ENCODE measurements around the gene GADL1. TPM values are rescaled to one million over a fixed set of nuclear protein-coding genes. Genes with fewer than 3 reads are reported as not detected.

GADL1 gene
- total and polyA plus RNA-seq, 4 donors = 0.01 to 2.4 (median 0.05) TPM

GRCh38 chr3:30750967-30751366, 143.5 kb downstream of the GADL1 start:
- no peak overlapping the region for H3K9ac ChIP-seq (ENCODE audit: insufficient read depth in 1 of 2, low read length in 2 of 2)
- H3K36me3 ChIP-seq (ENCODE audit: control insufficient read depth in 4 of 4, insufficient read depth in 4 of 4, low read length in 4 of 4) = no peaks in the 10 kb centered on the region
- H3K27me3 ChIP-seq (ENCODE audit: control insufficient read depth in 3 of 3, insufficient read depth in 3 of 3, low read length in 2 of 3) = no peaks in the 10 kb centered on the region
- no peak overlapping the region for H3K4me3 ChIP-seq
- TF ChIP-seq CTCF (IDR thresholded peaks at IDR 0.05; ENCODE audit: control extremely low read depth, extremely low read depth) = no peak
- H3K4me1 ChIP-seq (ENCODE audit: control insufficient read depth in 5 of 5, insufficient read depth in 5 of 5, low read length in 5 of 5) = peaks cover 0 to 7% (median 0%) of the 10 kb centered on the region in 5 donors
- no peak for DNase-seq
- 93 to 95% methylated on average over 7 of the region's 7 CpGs for WGBS, 2 donors
- no peak for ATAC-seq (ENCODE audit: insufficient read depth, low FRiP score)
- H3K9me3 ChIP-seq (ENCODE audit: control insufficient read depth in 4 of 4, insufficient read depth in 3 of 4, low read length in 3 of 4) = no peaks in the 10 kb centered on the region
- no peak overlapping the region for H3K27ac ChIP-seq (ENCODE audit: low read depth in 1 of 2, low read length in 1 of 2)

- no peak for TF ChIP-seq CTCF (IDR thresholded peaks at IDR 0.05; ENCODE audit: control extremely low read depth, extremely low read depth)
- Histone ChIP-seq H3K27me3 (ENCODE audit: control insufficient read depth in 3 of 3, insufficient read depth in 3 of 3, low read length in 2 of 3) (no peaks in the 10 kb centered on the region), H3K4me1 (ENCODE audit: control insufficient read depth in 5 of 5, insufficient read depth in 5 of 5, low read length in 5 of 5) (peaks cover 0 to 7% (median 0%) of the 10 kb centered on the region in 5 donors), H3K4me3 (no peak overlapping the region), H3K9me3 (ENCODE audit: control insufficient read depth in 4 of 4, insufficient read depth in 3 of 4, low read length in 3 of 4) (no peaks in the 10 kb centered on the region), H3K27ac (ENCODE audit: low read depth in 1 of 2, low read length in 1 of 2) (no peak overlapping the region), H3K9ac (ENCODE audit: insufficient read depth in 1 of 2, low read length in 2 of 2) (no peak overlapping the region), H3K36me3 (ENCODE audit: control insufficient read depth in 4 of 4, insufficient read depth in 4 of 4, low read length in 4 of 4) (no peaks in the 10 kb centered on the region)
- ATAC-seq (ENCODE audit: insufficient read depth, low FRiP score) (no peak), DNase-seq (no peak)
Observed at GRCh38 chr3:30749230-30749629, 145.2 kb downstream of the GADL1 start.

GRCh38 chr3:30747771-30748281, 146.6 kb downstream of the GADL1 start:
- Histone ChIP-seq H3K9me3 (ENCODE audit: control insufficient read depth in 4 of 4, insufficient read depth in 3 of 4, low read length in 3 of 4) (no peaks in the 10 kb centered on the region), H3K36me3 (ENCODE audit: control insufficient read depth in 4 of 4, insufficient read depth in 4 of 4, low read length in 4 of 4) (no peaks in the 10 kb centered on the region), H3K9ac (ENCODE audit: insufficient read depth in 1 of 2, low read length in 2 of 2) (no peak overlapping the region), H3K4me1 (ENCODE audit: control insufficient read depth in 5 of 5, insufficient read depth in 5 of 5, low read length in 5 of 5) (peaks cover 0 to 7% (median 0%) of the 10 kb centered on the region in 5 donors), H3K27ac (ENCODE audit: low read depth in 1 of 2, low read length in 1 of 2) (no peak overlapping the region), H3K4me3 (no peak overlapping the region), H3K27me3 (ENCODE audit: control insufficient read depth in 3 of 3, insufficient read depth in 3 of 3, low read length in 2 of 3) (no peaks in the 10 kb centered on the region)
- DNase-seq (peak in 2 of 3 donors; percentile 41 to 46), ATAC-seq (ENCODE audit: insufficient read depth, low FRiP score) (no peak)
- 62 to 65% methylated on average over 4 of the region's 4 CpGs for WGBS, 2 donors
- TF ChIP-seq CTCF (IDR thresholded peaks at IDR 0.05; ENCODE audit: control extremely low read depth, extremely low read depth) = no peak

Measured in lung (tissue), 12 donors.